Stimulated activated effector memory CD8-positive, alpha-beta T cell treated with anti-CD3 and anti-CD28 coated beads, Interleukin-12 subunit alpha, Interleukin-12 subunit beta, amount 100 ng/mL, for 72 hours (primary cell): ENCODE data around the gene STKLD1.

Experiments used
- ATAC-seq: fragments of 150-1000 bp; cut with Tn5 transposase; 2 replicates; pipeline ENCODE4 v1.10.0; 2021
- DNase-seq, 2 donors: peaks; one replicate each; pipeline ENCODE4 v3.0.0; 2021 to 2022; ENCODE audit warnings: low spot score in 2 of 2
- H3K27ac Mint-ChIP-seq: one replicate; pipeline ENCODE4 v1.8.0; 2022; ENCODE audit warnings: mild to moderate bottlenecking, mixed read lengths
- H3K36me3 Mint-ChIP-seq: one replicate; pipeline ENCODE4 v1.8.0; 2022; ENCODE audit warnings: mild to moderate bottlenecking, mixed read lengths
- H3K4me1 Mint-ChIP-seq: one replicate; pipeline ENCODE4 v1.8.0; 2022; ENCODE audit warnings: mixed read lengths
- H3K4me3 Mint-ChIP-seq: one replicate; pipeline ENCODE4 v1.8.0; 2022; ENCODE audit warnings: mild to moderate bottlenecking, mixed read lengths
- H3K9me3 Mint-ChIP-seq: one replicate; pipeline ENCODE4 v1.8.0; 2022; ENCODE audit warnings: mixed read lengths

STKLD1 gene

GRCh38 chr9:133423216-133423615 is 47.0 kb downstream of the STKLD1 start:
- Mint-ChIP-seq H3K36me3 (peaks cover 7% of the 10 kb centered on the region), H3K4me1 (peaks cover 43% of the 10 kb centered on the region), H3K27ac (peak overlapping the region; percentile 96), H3K9me3 (no peaks in the 10 kb centered on the region), H3K4me3 (peak overlapping the region; percentile 25)
- no peak for DNase-seq
- no peak for ATAC-seq

- DNase-seq (no peak), ATAC-seq (no peak)
- peaks cover 34% of the 10 kb centered on the region for H3K4me1 Mint-ChIP-seq
- peaks cover 7% of the 10 kb centered on the region for H3K36me3 Mint-ChIP-seq
- no peaks in the 10 kb centered on the region for H3K9me3 Mint-ChIP-seq
- H3K4me3 Mint-ChIP-seq, result no peak overlapping the region
- peak overlapping the region; percentile 82 for H3K27ac Mint-ChIP-seq
Observed at GRCh38 chr9:133424187-133424586, 48.0 kb downstream of the STKLD1 start.

- Mint-ChIP-seq H3K9me3 (no peaks in the 10 kb centered on the region), H3K36me3 (peaks cover 7% of the 10 kb centered on the region), H3K4me1 (peaks cover 29% of the 10 kb centered on the region), H3K4me3 (no peak overlapping the region), H3K27ac (peak overlapping the region; percentile 82)
- ATAC-seq (no peak), DNase-seq (no peak)
Observed at GRCh38 chr9:133425049-133425632, 49.0 kb downstream of the STKLD1 start.

- Mint-ChIP-seq H3K36me3 (peaks cover 7% of the 10 kb centered on the region), H3K9me3 (no peaks in the 10 kb centered on the region), H3K4me1 (peaks cover 22% of the 10 kb centered on the region), H3K4me3 (no peak overlapping the region), H3K27ac (no peak overlapping the region)
- DNase-seq (no peak), ATAC-seq (no peak)
Observed at GRCh38 chr9:133426011-133426410, 49.8 kb downstream of the STKLD1 start.

- no peak overlapping the region for H3K27ac Mint-ChIP-seq
- ATAC-seq (no peak), DNase-seq (no peak)
- no peaks in the 10 kb centered on the region for H3K36me3 Mint-ChIP-seq
- peaks cover 4% of the 10 kb centered on the region for H3K4me1 Mint-ChIP-seq
- no peaks in the 10 kb centered on the region for H3K9me3 Mint-ChIP-seq
- peak overlapping the region; percentile 32 for H3K4me3 Mint-ChIP-seq
Observed at GRCh38 chr9:133427658-133428348, 51.6 kb downstream of the STKLD1 start.

- peak; percentile 55 for ATAC-seq
- H3K36me3 Mint-ChIP-seq, result no peaks in the 10 kb centered on the region
- H3K4me1 Mint-ChIP-seq, result no peaks in the 10 kb centered on the region
- peak overlapping the region; percentile 32 for H3K4me3 Mint-ChIP-seq
- no peak overlapping the region for H3K27ac Mint-ChIP-seq
- H3K9me3 Mint-ChIP-seq, result no peaks in the 10 kb centered on the region
- DNase-seq, result no peak
Observed at GRCh38 chr9:133428617-133429101, 52.5 kb downstream of the STKLD1 start.

- Mint-ChIP-seq H3K27ac (no peak overlapping the region), H3K36me3 (no peaks in the 10 kb centered on the region), H3K4me1 (no peaks in the 10 kb centered on the region), H3K9me3 (no peaks in the 10 kb centered on the region), H3K4me3 (peak overlapping the region; percentile 55)
- DNase-seq (no peak), ATAC-seq (no peak)
Observed at GRCh38 chr9:133429214-133429613, 53.0 kb downstream of the STKLD1 start.

- H3K4me1 Mint-ChIP-seq, result no peaks in the 10 kb centered on the region
- H3K36me3 Mint-ChIP-seq, result no peaks in the 10 kb centered on the region
- DNase-seq, result no peak
- peak overlapping the region; percentile 55 for H3K4me3 Mint-ChIP-seq
- no peaks in the 10 kb centered on the region for H3K9me3 Mint-ChIP-seq
- H3K27ac Mint-ChIP-seq, result no peak overlapping the region
- ATAC-seq, result peak; percentile 31
Observed at GRCh38 chr9:133429641-133430161, 53.5 kb downstream of the STKLD1 start.

GRCh38 chr9:133430244-133430643 is 54.1 kb downstream of the STKLD1 start:
- H3K4me3 Mint-ChIP-seq, result no peak overlapping the region
- DNase-seq (no peak), ATAC-seq (no peak)
- H3K27ac Mint-ChIP-seq, result no peak overlapping the region
- no peaks in the 10 kb centered on the region for H3K36me3 Mint-ChIP-seq
- no peaks in the 10 kb centered on the region for H3K9me3 Mint-ChIP-seq
- H3K4me1 Mint-ChIP-seq, result no peaks in the 10 kb centered on the region

GRCh38 chr9:133433351-133433843 is 57.2 kb downstream of the STKLD1 start:
- no peak overlapping the region for H3K4me3 Mint-ChIP-seq
- no peak overlapping the region for H3K27ac Mint-ChIP-seq
- H3K9me3 Mint-ChIP-seq, result no peaks in the 10 kb centered on the region
- no peaks in the 10 kb centered on the region for H3K4me1 Mint-ChIP-seq
- H3K36me3 Mint-ChIP-seq, result no peaks in the 10 kb centered on the region
- DNase-seq (no peak), ATAC-seq (no peak)

- ATAC-seq, result no peak
- no peak for DNase-seq
- Mint-ChIP-seq H3K36me3 (no peaks in the 10 kb centered on the region), H3K27ac (no peak overlapping the region), H3K4me3 (no peak overlapping the region), H3K4me1 (peaks cover 8% of the 10 kb centered on the region), H3K9me3 (no peaks in the 10 kb centered on the region)
Observed at GRCh38 chr9:133436681-133437080, 60.5 kb downstream of the STKLD1 start.

- no peak for ATAC-seq
- H3K4me3 Mint-ChIP-seq, result no peak overlapping the region
Observed at GRCh38 chr9:133437753-133438531, 61.8 kb downstream of the STKLD1 start.

GRCh38 chr9:133439337-133439736 is 63.2 kb downstream of the STKLD1 start:
- H3K9me3 Mint-ChIP-seq, result no peaks in the 10 kb centered on the region
- H3K27ac Mint-ChIP-seq, result no peak overlapping the region
- no peaks in the 10 kb centered on the region for H3K36me3 Mint-ChIP-seq
- no peak overlapping the region for H3K4me3 Mint-ChIP-seq
- no peak for DNase-seq
- H3K4me1 Mint-ChIP-seq, result peaks cover 8% of the 10 kb centered on the region
- ATAC-seq, result peak; percentile 77

More at GRCh38 chr9:133437753-133438531, 61.8 kb downstream of the STKLD1 start:
- Mint-ChIP-seq H3K9me3 (no peaks in the 10 kb centered on the region), H3K36me3 (no peaks in the 10 kb centered on the region), H3K4me1 (peaks cover 8% of the 10 kb centered on the region), H3K27ac (no peak overlapping the region)
- no peak for DNase-seq

GRCh38 chr9:133440874-133441273 is 64.7 kb downstream of the STKLD1 start:
- Mint-ChIP-seq H3K9me3 (no peaks in the 10 kb centered on the region), H3K4me3 (no peak overlapping the region), H3K4me1 (peaks cover 8% of the 10 kb centered on the region), H3K36me3 (no peaks in the 10 kb centered on the region), H3K27ac (peak overlapping the region; percentile 53)
- DNase-seq, result no peak
- ATAC-seq, result no peak

GRCh38 chr9:133441571-133441970 is 65.4 kb downstream of the STKLD1 start:
- no peak for DNase-seq
- Mint-ChIP-seq H3K4me3 (no peak overlapping the region), H3K36me3 (no peaks in the 10 kb centered on the region), H3K9me3 (no peaks in the 10 kb centered on the region), H3K27ac (peak overlapping the region; percentile 35), H3K4me1 (peaks cover 8% of the 10 kb centered on the region)
- no peak for ATAC-seq
